Effector CD4-positive, alpha-beta T cell (primary cell): ENCODE results near the gene RNF157.

ENCODE experiments used
- DNase-seq: peaks from one replicate; pipeline ENCODE4 v3.0.0-alpha.2; 2020
- total RNA-seq: gene quantifications from one replicate; lab custom pipeline; 2026; lab: John Stamatoyannopoulos, UW

The RNF157 gene
- 32.1 reads per million, percentile 58 among the genes with 10 or more reads in this experiment for total RNA-seq

GRCh38 chr17:76240461-76241203 is at the start of gene RNF157:
Gene RNF157 (minus strand): TSS chr17:76240493. CDS start chr17:76240240, 253 bp downstream.
- DNase-seq = peak; percentile 56

DNA sequence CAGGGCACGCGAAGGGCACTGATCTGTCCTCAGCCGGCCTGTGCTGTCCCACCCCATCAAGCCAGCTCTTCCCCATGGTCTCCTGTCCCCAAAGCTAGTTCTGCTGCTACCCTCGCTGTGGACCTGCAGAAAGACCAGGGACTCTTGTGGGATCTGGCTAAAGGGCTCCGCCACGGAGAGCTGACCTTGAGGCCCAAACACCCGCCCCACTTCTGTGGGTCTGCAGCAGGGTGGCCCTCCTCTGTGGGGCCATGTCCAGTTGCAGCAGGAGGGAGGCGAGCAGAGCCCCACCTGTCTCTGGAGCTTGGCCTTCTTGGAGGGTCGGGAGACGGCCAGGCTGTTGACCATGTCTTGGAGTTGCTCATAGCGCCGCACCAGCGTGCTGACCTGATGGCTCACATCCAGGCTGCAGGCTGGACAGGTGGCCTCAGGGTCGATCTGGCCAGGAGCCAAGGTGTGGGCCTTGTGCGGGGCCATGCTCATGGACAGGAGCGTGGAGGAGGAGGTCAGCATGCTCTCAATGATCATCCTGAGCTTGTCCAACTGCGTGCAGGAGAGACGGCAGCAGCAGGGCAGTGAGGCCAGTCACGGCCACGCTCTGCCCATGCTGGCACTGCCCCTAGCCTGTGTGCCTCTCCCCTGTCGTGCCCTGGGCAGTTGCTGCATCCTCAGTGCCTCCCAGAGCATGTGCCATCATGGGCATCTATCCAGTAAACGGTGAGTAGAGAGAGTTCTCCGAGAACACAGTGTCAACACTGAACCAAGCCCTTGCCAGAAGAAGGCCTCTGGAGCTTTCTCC is 41.5 kb upstream of the RNF157 start:
- no peak for DNase-seq

DNA sequence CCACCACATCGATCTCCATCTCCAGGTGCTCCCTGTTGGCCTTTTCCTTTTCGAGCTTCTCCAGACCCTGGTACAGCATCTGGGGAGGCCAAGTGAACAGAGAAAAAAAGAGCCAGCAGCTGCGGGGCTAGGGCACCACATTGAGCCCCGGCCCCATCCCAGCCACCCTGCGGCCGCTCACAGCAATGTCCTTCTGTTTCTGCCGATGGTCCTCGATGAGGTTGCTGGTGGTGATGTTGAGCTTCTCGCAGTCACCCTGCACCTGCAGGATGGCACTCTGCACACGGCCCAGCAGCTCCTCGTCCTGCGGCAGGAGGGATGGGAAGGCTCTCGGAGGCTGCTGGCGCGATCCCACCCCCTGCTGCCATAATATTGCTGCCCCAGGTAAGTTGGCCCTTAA is 40.4 kb upstream of the RNF157 start:
- DNase-seq = no peak

DNA sequence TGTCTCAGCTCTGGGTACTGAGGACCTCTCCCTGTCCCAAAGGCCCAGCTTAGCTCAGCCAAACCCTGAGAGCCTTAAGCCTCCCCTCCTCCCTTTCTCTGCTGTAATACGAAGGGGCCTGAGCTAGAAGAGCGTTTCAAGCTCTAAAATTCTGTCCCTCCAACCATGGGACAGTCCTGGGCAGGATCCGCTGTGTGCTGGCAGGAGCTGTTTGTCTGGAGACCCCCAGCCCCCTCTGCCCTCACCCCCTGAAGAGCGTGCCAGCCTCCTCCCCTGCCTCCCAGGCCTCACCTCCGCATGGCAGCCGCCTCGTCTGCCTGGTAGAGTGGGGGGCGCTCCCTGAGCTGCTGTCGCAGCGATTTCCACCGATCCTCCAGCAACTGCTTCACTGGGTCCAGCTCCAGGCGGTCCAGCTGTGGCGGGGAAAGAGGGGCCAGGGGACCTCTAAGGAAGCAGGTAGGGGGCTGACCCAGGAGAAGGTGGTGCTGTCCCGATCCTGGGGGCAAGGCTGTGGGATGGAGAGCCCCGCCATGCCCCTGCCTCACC is 39.5 kb upstream of the RNF157 start:
- no peak for DNase-seq

GRCh38 chr17:76278952-76279741 is 38.9 kb upstream of the RNF157 start:
- peak; percentile 82 for DNase-seq

GRCh38 chr17:76278268-76278908 is 38.1 kb upstream of the RNF157 start:
- no peak for DNase-seq

DNA sequence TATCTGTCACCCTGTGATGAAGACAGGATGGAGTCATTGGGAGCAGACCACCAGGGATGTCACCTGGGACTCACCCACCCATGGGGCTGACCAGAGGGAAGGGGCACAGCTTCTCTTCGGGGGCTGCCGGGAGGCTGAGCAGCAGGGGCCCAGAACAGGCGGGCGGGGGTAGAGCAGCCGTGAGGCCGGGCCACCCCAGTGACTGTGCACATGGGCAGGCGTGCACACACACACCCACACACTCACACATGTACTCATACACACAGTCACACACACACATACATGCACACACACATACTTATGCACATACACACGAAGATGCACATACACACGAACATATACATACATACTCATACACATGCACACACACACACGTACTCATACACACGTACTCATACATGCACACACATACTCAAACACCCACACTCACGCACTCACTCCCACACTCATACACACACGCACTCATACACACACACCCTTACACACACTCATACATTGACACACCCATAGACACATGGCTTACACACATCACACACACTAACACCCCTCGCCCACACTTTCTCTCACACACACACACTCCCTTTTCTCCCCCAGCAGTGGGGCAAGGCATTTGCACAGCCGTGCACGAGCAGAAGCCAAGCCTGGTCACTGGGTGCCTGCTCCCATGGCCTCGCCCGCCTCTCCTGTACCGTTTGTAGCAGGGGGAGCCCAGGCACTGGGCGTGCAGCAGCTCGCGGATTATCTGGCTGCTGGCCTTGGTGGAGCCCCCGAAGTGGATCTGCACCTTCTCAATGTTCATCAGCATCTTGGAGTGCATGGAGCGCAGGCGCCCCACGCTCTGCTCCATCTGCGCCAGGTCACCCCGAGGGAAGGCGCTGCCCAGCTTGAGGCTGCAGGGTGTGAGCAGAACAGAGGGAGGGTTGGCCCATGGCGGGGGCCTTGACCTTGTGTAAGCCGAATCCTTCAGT is 37.3 kb upstream of the RNF157 start:
- no peak for DNase-seq

- DNase-seq = no peak
Observed at GRCh38 chr17:76276461-76277299, 36.4 kb upstream of the RNF157 start.

DNA sequence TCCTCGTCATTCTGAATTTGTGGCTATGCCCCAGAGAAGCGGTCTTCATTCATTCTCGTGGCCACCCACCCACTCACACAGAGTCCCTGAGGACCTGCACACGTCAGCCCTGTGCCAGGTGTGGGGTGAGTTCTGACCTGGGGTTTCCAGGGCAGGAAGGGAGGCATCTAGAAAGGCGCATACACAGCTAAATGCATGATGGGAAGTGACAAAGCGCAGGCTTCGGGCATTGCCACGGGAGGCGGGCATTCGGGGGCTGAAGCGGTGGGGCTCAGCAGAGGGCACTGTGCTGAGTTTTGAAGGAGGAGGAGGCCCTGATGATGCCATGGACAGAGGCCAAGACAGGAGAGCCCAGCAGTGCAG is 35.8 kb upstream of the RNF157 start:
- no peak for DNase-seq

DNA sequence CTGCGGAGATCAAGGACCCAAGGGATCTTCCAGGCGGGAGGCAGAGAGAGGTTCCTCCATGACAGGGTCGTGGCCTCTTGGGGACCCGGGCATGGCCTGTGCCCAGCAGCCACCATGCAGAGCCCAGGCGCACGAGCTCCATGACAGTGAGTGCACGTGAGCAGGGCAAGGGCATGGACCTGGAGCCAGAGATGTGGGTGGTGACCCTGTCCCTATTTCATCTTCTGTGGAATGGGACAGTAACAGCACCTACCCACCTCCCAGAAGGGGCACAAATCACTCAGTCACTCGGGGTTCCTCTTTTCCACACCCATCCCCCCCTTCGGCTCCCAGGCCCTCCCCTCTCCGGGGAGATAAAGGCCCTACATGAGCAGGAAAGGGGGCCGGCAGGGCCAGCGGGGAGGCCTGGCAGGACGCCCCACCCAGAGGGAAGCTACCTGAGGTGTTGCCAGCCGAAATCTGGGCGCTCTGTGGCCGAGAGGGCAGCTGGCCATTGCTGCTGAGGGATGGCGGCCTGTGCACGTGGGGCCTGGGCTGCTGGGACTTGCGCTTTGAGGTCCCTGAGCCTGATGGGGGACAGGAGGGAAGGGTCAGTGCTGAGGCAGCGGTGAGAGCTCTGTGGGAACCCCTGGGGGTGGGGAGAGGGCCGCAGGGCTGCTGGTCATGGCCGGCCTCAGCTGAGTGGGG is 35.2 kb upstream of the RNF157 start:
- no peak for DNase-seq

DNA sequence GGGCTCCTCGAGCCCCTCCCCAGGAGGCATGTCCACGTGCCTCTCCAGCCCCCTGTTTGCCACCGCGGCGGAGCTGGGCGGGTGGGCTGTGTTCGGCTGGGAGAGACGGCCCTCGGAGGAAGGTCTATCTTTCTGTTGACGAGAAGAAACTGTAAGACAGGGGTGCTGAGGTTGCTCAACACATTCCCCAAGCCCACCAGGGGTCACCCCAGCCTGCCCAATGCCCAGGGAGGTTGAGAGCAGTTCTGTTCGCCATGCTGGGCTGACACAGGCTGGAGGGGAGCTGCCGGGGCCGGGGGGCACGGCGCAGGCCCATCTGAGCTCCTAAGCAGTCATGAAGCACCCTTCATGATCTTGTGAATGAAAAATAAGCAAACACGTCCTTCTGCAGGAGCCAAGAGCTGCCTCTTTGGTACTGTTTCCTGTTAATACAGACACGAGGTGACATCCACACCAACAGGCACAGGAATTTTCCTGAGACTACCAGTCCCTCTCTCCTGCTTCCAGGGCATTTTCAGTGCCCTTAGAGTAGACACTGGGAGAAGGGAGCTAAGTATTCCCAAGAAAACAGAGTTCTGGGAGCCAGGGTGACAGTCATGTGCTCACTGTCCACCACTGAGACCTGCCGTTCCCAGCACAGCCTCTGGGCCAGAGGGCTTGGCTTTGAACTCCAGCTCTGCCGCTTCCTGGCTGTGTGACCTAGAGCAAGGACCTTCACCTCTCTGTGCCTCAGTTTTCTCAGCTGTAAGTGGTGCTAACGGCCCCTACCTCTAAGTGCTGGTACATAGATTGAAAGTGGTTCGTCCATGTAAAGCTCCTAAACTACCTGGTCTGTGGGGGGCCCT is 34.0 kb upstream of the RNF157 start:
- no peak for DNase-seq

DNA sequence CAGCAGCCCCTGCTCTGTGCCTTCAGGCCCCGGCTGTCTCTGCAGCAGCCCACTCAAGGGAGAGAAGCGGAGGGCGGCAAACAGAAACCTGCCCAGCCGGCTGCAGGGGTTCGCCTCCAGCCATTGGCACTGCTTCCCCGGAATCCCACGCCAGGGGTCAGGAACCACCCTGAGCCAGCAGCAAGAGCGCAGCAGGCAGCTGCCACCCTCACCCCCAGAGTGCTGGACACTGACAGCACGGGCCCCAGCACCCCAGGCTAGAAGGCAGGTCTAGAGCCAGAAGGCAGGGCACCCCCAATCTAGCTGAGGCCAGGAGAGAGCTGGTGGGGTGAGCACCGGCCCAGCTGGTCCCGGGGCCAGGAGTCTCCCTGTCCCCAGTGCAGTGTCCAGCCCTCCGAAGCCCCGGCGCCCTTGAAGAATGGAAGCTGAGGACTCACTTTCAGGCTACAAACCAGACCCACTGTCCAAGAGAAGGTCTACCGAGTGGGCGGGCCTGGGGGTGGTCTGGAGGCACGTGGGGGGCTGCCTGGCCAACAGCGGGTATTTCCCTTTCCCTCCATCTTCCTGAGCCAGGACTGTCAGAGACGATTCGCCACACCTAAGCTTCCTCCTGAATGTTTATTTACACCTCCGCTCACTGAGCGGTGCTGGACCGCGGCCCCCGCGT is 33.3 kb upstream of the RNF157 start:
- DNase-seq = no peak

GRCh38 chr17:76272541-76273444 is 32.5 kb upstream of the RNF157 start:
- DNase-seq = no peak

DNA sequence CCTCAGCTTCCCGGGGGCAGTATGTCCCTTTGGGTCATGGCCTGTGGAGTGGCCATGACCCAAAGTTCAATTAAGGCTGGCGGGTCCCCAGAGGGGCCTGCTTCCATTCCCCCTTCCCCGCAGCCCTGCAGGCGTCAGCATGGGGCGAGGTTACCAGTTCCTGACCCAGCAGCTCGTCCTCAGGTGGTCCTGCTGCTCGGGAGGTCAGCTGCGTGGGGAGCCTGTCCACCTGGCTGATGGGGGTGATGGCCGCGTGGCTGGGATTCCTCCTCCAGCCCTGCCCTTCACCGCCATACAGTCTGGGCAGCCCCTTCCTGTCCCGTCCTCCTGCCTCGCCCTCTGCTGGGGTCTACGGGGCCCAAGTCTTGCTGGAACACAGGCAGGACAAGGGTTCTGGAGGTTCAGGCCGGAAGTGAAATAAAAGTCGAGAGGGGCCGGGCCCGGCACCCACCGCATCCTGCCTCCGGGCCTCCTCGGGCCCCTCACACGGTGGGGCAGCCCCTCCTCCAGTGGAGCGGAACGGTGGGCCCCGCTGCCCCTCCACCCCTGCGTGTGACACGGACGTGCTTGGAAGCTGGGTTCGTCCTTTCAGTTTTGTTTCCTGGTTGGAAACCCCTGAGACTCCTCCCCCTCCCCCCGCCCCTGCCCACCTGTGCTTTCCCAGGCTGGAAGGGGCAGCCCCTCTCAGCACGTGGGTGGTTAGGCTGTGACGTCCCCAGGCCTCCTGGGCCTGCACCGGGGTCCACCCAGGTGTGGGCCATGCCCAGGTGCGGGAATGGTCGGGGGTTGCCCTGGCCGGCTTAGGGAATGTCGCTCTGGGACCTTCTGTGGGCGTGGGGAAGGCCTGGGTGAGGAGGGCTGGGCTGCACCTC is 31.6 kb upstream of the RNF157 start:
- peak; percentile 45 for DNase-seq

- no peak for DNase-seq
Observed at GRCh38 chr17:76270770-76271668, 30.7 kb upstream of the RNF157 start.
